Measurements from ENCODE around the gene ORAI1.
"Not testable (repeated sequence)": the region's sequence is repeated elsewhere in the genome, so short reads cannot be mapped to it uniquely, and the experiment has no call there.

The ORAI1 gene

DNA sequence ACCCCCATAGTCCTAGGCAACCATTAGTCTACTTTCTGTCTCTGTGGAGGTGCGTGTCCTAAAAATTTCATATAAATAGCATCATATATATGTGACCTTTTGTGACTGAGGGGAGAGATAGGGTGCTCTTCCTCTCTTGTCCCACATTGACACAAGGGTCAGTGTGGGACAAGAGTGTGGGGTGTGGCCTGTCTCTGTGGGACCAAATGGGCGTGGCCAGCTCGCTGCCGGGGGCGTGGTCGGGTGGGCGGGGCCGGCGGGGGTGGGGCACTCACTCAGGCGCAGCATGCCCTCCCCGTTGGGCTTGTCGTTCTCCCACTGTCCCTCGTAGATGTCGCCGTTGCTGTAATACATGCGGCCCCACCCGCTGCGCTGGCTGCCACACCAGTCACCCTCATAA, 27.7 kb downstream of the ORAI1 start:
- Mint-ChIP-seq H3K27me3 (no peaks in the 10 kb centered on the region), H3K27ac (no peak overlapping the region), H3K4me1 (peaks cover 18% of the 10 kb centered on the region), H3K9me3 (no peaks in the 10 kb centered on the region), H3K4me3 (no peak overlapping the region), H3K36me3 (peaks cover 17% of the 10 kb centered on the region)
- ATAC-seq, result no peak

DNA sequence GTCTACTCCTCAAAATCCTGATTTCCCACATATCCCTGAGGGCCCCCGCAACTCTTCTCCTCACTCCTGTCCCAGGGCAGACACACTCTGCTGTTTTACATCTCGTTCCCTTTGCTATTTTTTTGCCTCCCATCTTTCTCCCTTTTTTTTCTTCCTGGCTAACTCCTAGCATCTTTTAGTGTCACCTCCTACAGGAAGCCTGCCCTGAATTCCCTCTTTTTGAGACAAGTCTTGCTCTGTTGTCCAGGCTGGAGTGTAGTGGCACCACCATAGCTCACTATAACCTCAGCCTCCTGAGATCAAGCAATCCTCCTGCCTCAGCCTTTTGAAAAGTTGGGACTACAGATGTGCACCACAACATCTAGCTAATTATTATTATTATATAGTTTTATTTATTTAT, 29.8 kb downstream of the ORAI1 start:
- H3K36me3 Mint-ChIP-seq, result peaks cover 12% of the 10 kb centered on the region
- no peaks in the 10 kb centered on the region for H3K9me3 Mint-ChIP-seq
- no peak overlapping the region for H3K27ac Mint-ChIP-seq
- H3K4me1 Mint-ChIP-seq, result peaks cover 26% of the 10 kb centered on the region
- no peak overlapping the region for H3K4me3 Mint-ChIP-seq
- no peak for ATAC-seq
- no peaks in the 10 kb centered on the region for H3K27me3 Mint-ChIP-seq

DNA sequence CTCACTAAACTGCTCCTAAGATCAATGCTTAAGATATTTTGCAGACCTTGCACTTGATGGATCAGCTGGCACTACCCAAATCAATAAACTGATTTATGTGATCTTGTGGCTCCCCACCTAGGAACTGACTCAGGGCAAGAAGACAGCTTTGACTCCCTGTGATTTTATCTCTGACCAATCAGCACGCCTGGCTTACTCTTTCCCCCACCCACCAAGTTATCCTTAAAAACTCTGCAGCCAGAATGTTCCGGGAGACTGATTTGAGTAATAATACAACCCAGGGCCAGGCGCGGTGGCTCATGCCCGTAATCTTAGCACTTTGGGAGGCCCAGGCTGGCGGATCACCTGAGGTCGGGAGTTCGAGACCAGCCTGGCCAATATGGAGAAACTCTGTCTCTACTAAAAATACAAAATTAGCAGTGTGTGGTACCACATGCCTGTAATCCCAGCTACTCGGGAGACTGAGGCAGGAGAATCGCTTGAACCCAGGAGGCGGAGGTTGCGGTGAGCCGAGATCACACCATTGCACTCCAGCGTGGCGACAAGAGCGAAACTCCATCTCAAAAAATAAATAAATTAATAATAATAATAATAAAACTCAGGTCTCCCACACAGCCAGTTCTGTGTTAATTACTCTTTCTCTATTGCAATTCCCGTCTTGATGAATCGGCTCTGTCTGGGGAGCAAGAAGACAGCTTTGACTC, 31.1 kb downstream of the ORAI1 start:
- peaks cover 12% of the 10 kb centered on the region for H3K36me3 Mint-ChIP-seq
- H3K27me3 Mint-ChIP-seq, result no peaks in the 10 kb centered on the region
- no peak for ATAC-seq
- peak overlapping the region; percentile 93 for H3K27ac Mint-ChIP-seq
- H3K4me1 Mint-ChIP-seq, result peaks cover 26% of the 10 kb centered on the region
- H3K9me3 Mint-ChIP-seq, result no peaks in the 10 kb centered on the region
- H3K4me3 Mint-ChIP-seq, result no peak overlapping the region

DNA sequence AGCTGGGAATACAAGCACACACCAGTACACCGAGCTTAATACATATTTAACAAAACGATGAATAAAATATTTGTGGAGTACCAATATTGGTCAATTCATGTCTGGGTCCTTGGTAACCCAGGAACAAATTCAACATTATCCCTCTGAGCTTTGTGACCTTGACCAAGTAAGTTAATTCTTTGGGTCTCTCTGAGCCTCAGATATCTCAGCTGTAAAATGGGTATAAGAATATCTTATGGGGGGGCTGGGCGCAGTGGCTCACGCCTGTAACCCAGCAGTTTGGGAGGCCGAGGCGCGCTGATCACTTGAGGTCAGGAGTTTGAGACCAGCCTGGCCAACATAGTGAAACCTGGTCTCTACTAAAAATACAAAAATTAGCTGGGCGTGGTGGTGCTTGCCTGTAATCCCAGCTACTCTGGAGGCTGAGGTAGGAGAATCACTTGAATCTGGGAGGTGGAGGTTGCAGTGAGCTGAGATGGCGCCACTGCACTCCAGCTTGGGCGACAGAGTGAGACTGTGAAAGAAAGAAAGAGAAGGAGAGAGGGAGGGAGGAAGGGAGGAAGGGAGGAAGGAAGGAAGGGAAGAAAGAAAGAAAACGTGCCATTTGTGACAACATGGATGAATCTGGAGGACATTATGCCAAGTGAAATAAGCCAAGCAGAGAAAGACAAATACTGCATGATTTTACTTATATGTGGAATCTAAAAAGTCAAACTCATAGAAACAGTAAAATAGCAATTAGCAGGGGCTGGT, 35.2 kb downstream of the ORAI1 start:
- ATAC-seq, H3K27ac Mint-ChIP-seq, H3K4me3 Mint-ChIP-seq, H3K9me3 Mint-ChIP-seq, H3K27me3 Mint-ChIP-seq: not testable (repeated sequence)
- peaks cover 19% of the 10 kb centered on the region for H3K36me3 Mint-ChIP-seq
- peaks cover 43% of the 10 kb centered on the region for H3K4me1 Mint-ChIP-seq

DNA sequence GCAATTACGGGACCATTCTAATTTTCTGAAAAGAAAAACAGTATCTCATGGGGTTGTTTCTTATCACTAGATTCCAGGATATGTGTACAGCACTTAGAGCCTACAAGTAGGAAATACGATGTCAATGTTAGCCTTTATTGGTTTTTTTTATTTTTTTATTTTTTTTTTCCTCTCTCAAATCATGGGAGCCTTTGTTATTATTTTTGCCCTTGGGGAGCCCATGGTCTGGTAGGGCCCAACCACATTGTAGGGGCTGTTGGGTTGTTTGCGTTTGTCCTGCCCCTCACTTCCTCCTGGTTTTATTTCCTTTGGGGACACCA, 37.2 kb downstream of the ORAI1 start:
- H3K36me3 Mint-ChIP-seq, result peaks cover 26% of the 10 kb centered on the region
- peak overlapping the region; percentile 97 for H3K27ac Mint-ChIP-seq
- H3K9me3 Mint-ChIP-seq, result no peaks in the 10 kb centered on the region
- ATAC-seq, result no peak
- peaks cover 47% of the 10 kb centered on the region for H3K4me1 Mint-ChIP-seq
- peak overlapping the region; percentile 91 for H3K4me3 Mint-ChIP-seq
- H3K27me3 Mint-ChIP-seq, result no peaks in the 10 kb centered on the region

DNA sequence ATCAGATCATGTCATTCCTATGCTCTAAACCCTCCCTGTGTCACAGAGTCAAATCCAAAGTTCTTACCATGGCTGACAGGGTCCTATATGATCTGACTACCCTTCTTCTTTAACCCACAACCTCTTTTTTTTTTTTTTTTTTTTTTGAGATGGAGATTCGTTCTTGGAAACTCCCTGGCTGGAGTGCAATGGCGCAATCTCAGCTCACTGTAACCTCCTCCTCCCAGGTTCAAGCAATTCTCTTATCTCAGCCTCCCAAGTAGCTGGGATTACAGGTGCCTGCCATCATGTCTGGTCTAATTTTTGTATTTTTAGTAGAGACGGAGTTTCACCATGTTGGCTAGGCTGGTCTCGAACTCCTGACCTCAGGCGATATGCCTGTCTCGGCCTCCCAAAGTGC, 40.5 kb downstream of the ORAI1 start:
- peak overlapping the region; percentile 51 for H3K27ac Mint-ChIP-seq
- H3K4me3 Mint-ChIP-seq, result peak overlapping the region; percentile 7
- H3K36me3 Mint-ChIP-seq, result peaks cover 33% of the 10 kb centered on the region
- H3K27me3 Mint-ChIP-seq, ATAC-seq, H3K9me3 Mint-ChIP-seq: not testable (repeated sequence)
- peaks cover 47% of the 10 kb centered on the region for H3K4me1 Mint-ChIP-seq

DNA sequence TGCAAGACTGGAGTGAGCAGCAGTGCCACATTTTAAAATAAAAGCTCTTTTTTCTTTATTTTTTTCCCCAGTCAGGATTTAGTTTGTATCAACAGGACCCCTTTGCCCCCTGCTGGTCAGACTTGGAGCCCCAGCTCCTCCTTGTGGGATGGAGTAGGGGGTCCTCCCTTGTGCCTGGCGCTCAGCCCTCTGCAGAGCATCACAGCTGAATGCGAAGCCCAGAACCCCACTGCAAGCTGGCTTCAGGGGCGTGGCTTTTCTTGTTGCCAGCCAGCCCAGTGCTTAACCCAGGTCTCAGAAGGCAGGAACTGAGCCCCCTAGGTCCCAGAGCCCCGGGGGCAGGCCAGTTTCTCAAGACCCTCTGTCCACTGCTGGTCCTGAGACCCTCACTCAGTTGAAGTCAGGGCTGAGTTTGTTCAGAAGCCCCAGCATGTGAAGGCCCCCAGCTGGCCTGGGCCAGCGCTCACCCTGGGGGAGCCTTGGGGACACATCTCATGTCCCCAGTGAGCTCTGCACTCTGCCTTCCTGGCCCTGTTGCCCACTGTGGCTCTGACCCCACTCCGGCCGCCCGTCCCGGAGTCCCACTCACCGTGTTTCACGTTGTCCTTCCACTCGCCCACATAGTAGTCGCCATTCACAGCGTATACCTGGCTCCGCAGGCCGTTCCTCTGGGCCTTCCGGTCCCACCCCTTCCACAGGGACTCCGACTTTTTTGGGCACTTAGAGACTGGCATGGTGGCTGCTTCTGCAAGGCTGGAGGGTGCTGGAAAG, 42.6 kb downstream of the ORAI1 start:
- H3K4me1 Mint-ChIP-seq, result peaks cover 60% of the 10 kb centered on the region

DNA sequence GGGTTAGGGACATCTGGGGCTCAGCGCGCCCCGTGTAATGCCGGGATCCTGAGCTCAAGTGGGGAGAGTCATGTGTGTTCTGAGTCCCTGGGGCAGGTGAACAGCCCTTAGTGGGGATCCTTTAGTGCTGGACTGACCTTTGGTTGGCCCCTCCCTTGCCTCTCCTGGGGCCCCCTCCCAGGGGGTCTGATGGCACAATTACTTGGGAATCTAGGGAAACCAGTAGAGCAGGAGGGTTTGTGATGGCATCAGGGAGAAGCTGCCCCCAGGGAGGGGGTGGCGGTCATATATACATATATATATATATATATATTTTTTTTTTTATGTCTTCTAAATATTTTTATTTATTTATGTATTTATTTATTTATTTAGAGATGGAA, 43.2 kb downstream of the ORAI1 start, which contains the start of gene MORN3:
MORN3 (minus strand) TSS at position 134 of the 380 bp plus-strand sequence. CDS start 171 bp downstream, outside the sequence.
- no peaks in the 10 kb centered on the region for H3K27me3 Mint-ChIP-seq
- no peaks in the 10 kb centered on the region for H3K9me3 Mint-ChIP-seq
- H3K27ac Mint-ChIP-seq, result no peak within 1 kb of the TSS
- no peak within 1 kb of the TSS for H3K4me3 Mint-ChIP-seq
- peaks cover 24% of the 10 kb centered on the region for H3K36me3 Mint-ChIP-seq
- peaks cover 54% of the 10 kb centered on the region for H3K4me1 Mint-ChIP-seq
- ATAC-seq, result no peak

More for the DNA sequence above, 42.6 kb downstream of the ORAI1 start:
- H3K27ac Mint-ChIP-seq, result no peak overlapping the region
- H3K36me3 Mint-ChIP-seq, result peaks cover 30% of the 10 kb centered on the region
- ATAC-seq, result no peak
- no peaks in the 10 kb centered on the region for H3K9me3 Mint-ChIP-seq
- H3K27me3 Mint-ChIP-seq, result no peaks in the 10 kb centered on the region
- H3K4me3 Mint-ChIP-seq, result no peak overlapping the region

DNA sequence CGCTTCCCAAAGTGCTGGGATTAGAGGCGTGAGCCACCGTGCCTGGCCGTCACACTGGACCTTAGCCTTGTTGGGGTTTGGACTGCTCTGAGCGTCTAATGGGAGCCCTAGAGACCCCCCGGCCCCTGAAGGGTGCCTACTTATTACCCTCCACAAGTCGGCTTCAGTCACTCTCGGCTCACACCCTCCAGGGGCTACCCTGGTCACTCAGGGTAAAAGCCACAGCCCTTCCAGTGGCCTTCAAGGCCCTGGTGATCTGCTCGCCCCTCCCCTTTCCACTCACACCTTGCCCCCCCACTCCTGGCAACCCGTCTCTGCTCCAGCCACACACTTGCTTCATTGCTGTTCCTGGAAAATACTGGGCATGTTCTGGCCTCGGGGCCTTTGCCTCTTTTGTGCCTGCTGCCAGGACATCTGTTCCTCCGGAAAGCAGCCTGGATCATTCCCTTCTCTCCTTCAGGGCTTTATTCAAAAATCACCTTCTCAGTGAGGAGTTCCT, 46.7 kb downstream of the ORAI1 start:
- peak overlapping the region; percentile 86 for H3K4me3 Mint-ChIP-seq
- H3K36me3 Mint-ChIP-seq, result peaks cover 7% of the 10 kb centered on the region
- no peaks in the 10 kb centered on the region for H3K9me3 Mint-ChIP-seq
- H3K4me1 Mint-ChIP-seq, result peaks cover 30% of the 10 kb centered on the region
- no peaks in the 10 kb centered on the region for H3K27me3 Mint-ChIP-seq
- ATAC-seq, result no peak
- H3K27ac Mint-ChIP-seq, result peak overlapping the region; percentile 90

DNA sequence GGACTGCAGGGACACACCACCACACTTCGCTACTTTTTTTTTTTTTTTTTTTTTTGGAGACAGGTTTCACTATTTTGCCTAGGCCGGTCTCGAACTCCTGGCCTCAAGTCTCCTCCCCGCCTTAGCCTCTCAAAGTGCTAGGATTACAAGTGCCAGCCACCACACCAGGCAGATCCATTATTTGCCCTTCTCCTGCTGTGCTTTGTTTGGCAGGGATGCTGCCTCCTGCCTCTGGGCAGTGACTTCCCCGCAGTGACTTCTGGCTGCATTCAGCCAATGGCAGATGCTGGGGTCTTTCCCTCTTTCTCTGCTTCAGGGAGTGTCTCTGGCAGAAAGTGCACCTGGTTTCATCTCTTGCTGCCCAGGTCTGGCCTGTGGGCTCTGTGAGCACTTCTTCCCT, 49.9 kb downstream of the ORAI1 start:
- Mint-ChIP-seq H3K27ac (peak overlapping the region; percentile 46), H3K27me3 (no peaks in the 10 kb centered on the region), H3K4me1 (peaks cover 24% of the 10 kb centered on the region), H3K9me3 (no peaks in the 10 kb centered on the region), H3K36me3 (no peaks in the 10 kb centered on the region), H3K4me3 (no peak overlapping the region)
- ATAC-seq, result no peak

DNA sequence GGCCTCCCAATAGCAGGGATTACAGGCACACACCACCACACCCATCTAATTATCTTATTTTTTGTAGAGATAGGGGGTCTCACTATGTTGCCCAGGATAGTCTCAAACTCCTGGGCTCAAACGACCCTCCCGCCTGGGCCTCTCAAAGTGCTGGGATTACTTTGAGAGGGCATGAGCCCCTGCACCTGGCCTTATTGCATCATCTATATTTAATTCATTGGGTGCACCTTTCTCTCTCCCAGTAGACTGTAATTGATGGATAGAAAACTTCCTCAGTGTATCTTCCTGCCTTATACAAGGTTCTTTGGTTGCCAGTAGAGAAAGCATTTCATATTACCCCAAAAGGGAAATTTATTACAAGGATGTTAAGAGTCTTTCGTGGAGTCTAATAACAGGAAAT, 52.0 kb downstream of the ORAI1 start:
- Mint-ChIP-seq H3K36me3 (no peaks in the 10 kb centered on the region), H3K4me1 (peaks cover 6% of the 10 kb centered on the region), H3K27me3 (no peaks in the 10 kb centered on the region), H3K4me3 (no peak overlapping the region), H3K27ac (peak overlapping the region; percentile 32), H3K9me3 (no peaks in the 10 kb centered on the region)
- no peak for ATAC-seq

DNA sequence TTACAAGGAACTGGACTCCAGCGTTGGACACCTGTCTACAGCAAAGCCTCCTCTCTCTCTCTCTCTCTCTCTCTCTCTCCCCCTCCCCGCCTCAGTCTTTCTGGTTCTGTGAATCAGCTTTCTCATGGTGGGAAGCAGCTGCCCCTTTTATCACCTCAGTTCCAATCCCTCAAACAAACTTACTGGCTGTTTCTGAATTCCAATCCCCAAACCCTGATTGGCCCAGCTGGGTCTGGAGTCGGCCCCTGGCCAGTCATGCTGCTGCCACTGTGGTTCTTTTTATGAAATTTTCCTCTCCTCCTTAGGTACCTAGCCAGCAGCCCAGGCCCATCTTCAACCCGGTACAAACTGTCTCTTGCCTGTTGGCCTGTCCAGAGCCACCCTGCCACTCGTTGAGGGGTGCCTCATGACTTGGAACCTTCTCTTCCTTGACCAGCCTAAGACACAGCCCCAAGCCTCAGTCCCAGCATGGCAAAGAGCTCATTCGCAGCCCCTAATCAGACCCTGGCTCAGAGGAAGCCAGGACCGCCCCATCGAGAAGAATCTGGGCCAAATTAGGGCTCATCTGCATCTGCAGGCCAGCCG, 52.5 kb downstream of the ORAI1 start:
- Mint-ChIP-seq H3K4me1 (peaks cover under 1% of the 10 kb centered on the region), H3K27me3 (no peaks in the 10 kb centered on the region), H3K27ac (peak overlapping the region; percentile 4), H3K36me3 (no peaks in the 10 kb centered on the region), H3K4me3 (no peak overlapping the region), H3K9me3 (no peaks in the 10 kb centered on the region)
- ATAC-seq, result no peak

DNA sequence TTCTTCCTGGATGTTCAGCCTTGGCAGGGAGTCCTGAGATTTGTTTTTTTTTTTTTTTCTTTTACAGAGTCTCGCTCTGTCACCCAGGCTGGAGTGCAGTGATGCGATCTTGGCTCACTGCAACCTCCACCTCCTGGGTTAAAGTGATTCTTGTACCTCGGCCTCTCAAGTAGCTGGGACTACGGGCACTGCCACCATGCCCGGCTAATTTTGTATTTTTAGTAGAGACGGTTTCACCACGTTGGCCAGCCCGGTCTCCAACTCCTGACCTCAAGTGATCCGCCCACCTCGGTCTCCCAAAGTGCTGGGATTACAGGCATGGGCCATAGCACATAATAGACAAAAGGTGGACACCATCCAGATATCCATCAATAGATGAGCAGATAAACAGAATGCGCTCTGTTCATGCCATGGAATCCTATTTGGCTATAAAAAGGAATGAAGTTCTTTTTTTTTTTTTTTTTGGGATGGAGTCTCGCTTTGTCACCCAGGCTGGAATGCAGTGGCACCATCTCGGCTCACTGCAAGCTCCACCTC, 53.4 kb downstream of the ORAI1 start:
- not testable (repeated sequence) for ATAC-seq, H3K4me3 Mint-ChIP-seq, H3K36me3 Mint-ChIP-seq, H3K27ac Mint-ChIP-seq, H3K4me1 Mint-ChIP-seq, H3K27me3 Mint-ChIP-seq, H3K9me3 Mint-ChIP-seq

DNA sequence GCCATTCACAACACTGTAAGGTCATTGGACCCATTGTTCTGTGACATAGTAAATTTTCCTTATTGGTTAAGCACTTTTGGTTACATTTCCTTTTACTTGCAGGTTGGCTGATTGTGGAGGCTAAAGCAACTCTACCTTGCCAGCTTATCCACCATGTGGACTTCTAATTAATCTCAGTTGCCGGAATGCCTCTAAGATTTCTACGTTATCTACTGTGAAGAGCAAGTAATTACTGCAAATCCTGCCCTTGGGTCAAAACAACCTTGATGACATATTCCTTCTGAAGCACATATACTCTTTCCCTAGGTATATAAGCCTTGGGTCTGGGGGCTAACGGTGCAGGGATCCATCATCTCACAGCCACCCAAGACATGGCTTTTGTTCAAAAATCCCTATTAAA, 62.6 kb downstream of the ORAI1 start:
- Mint-ChIP-seq H3K4me1 (peaks cover 15% of the 10 kb centered on the region), H3K36me3 (no peaks in the 10 kb centered on the region), H3K27ac (no peak overlapping the region), H3K9me3 (no peaks in the 10 kb centered on the region), H3K27me3 (no peaks in the 10 kb centered on the region), H3K4me3 (no peak overlapping the region)
- no peak for ATAC-seq

DNA sequence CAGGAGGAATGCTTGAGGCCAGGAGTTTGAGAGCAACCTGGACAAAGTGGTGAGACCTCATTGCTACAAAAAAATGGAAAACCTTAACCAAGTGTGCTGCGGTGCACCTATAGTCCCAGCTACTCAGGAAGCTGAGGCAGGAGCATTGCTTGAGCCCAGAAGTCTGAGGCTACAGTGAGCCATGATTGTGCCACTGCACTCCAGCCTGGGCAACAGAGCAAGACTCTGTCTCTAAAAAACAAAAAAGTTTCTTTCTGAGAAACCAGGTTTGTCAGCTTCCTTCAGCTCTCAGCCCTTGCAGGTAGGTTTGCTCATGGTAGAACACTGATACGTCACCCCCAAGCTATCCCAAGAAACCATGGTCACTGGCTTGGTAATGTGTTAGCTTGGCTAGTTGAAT, 63.1 kb downstream of the ORAI1 start:
- Mint-ChIP-seq H3K27me3 (no peaks in the 10 kb centered on the region), H3K4me3 (no peak overlapping the region), H3K36me3 (no peaks in the 10 kb centered on the region), H3K9me3 (no peaks in the 10 kb centered on the region), H3K4me1 (peaks cover 15% of the 10 kb centered on the region), H3K27ac (no peak overlapping the region)
- no peak for ATAC-seq

Measured in stimulated activated memory B cell treated with anti-CD40 and anti-IgM and Interleukin-4, amounts not matched to agents 10 μg/mL and 1 μg/mL and 100 μg/mL, for 72 hours (primary cell).